Trophoblast cell (in vitro differentiated cells and primary cell): Measurements from ENCODE around the gene ARHGAP26.

Source experiments
- DNase-seq, 2 donors: peaks; one replicate each; pipeline ENCODE4 v3.0.0-alpha.2; 2016
- H2AFZ ChIP-seq: 2 replicates; pipeline ENCODE4 v1.6.1; 2013; ENCODE audit warnings: low read length, moderate library complexity, mild to moderate bottlenecking; ENCODE audit not compliant: insufficient read depth, poor library complexity
- H2AK5ac ChIP-seq: 2 replicates; pipeline ENCODE4 v1.6.1; 2013; ENCODE audit warnings: mild to moderate bottlenecking, low read length
- H2BK120ac ChIP-seq: 2 replicates; pipeline ENCODE4 v1.6.1; 2013; ENCODE audit warnings: low read length, mild to moderate bottlenecking, moderate library complexity; ENCODE audit not compliant: insufficient read depth, poor library complexity
- H2BK12ac ChIP-seq: 2 replicates; pipeline ENCODE4 v1.6.1; 2013; ENCODE audit warnings: mild to moderate bottlenecking, low read length, moderate library complexity
- H2BK5ac ChIP-seq: 2 replicates; pipeline ENCODE4 v1.6.1; 2013; ENCODE audit warnings: low read length, low read depth, moderate library complexity, mild to moderate bottlenecking; ENCODE audit not compliant: poor library complexity
- H3K14ac ChIP-seq: 2 replicates; pipeline ENCODE4 v1.6.1; 2013; ENCODE audit warnings: mild to moderate bottlenecking, low read length
- H3K18ac ChIP-seq: 2 replicates; pipeline ENCODE4 v1.6.1; 2013; ENCODE audit warnings: mild to moderate bottlenecking, low read length
- H3K23ac ChIP-seq: 2 replicates; pipeline ENCODE4 v1.6.1; 2013; ENCODE audit warnings: low read length
- H3K27ac ChIP-seq: 2 replicates; pipeline ENCODE4 v1.5.1; 2013; ENCODE audit warnings: low read depth, mild to moderate bottlenecking, inconsistent platforms, low read length, moderate library complexity
- H3K27me3 ChIP-seq: 2 replicates; pipeline ENCODE4 v1.6.1; 2013; ENCODE audit warnings: inconsistent platforms, mild to moderate bottlenecking, low read length, moderate library complexity; ENCODE audit not compliant: insufficient read depth
- H3K36me3 ChIP-seq, 2 experiments: 1 replicate in 1 of 2; 2 replicates in 1 of 2; pipeline ENCODE4 v1.6.1; 2013; ENCODE audit warnings: low read length in 2 of 2, mild to moderate bottlenecking in 2 of 2, moderate library complexity in 1 of 2; ENCODE audit not compliant: insufficient read depth in 2 of 2, control insufficient read depth in 1 of 2
- H3K4ac ChIP-seq: 2 replicates; pipeline ENCODE4 v1.6.1; 2013; ENCODE audit warnings: low read depth, mild to moderate bottlenecking, low read length, moderate library complexity
- H3K4me1 ChIP-seq, 2 experiments: 1 replicate in 1 of 2; 2 replicates in 1 of 2; pipeline ENCODE4 v1.6.1; 2013; ENCODE audit warnings: low read length in 2 of 2, mild to moderate bottlenecking in 2 of 2, moderate library complexity in 1 of 2; ENCODE audit not compliant: insufficient read depth in 2 of 2, control insufficient read depth in 1 of 2
- H3K4me2 ChIP-seq: 2 replicates; pipeline ENCODE4 v1.6.1; 2013; ENCODE audit warnings: inconsistent platforms, mild to moderate bottlenecking, low read length, moderate library complexity
- H3K4me3 ChIP-seq: 2 replicates; pipeline ENCODE4 v1.5.1; 2013; ENCODE audit warnings: mild to moderate bottlenecking, low read depth, low read length, inconsistent platforms
- H3K79me1 ChIP-seq: one replicate; pipeline ENCODE4 v1.6.1; 2013; ENCODE audit warnings: low read length
- H3K79me2 ChIP-seq: 2 replicates; pipeline ENCODE4 v1.6.1; 2013; ENCODE audit warnings: low read length, mild to moderate bottlenecking; ENCODE audit not compliant: control insufficient read depth, insufficient read depth, poor library complexity
- H3K9ac ChIP-seq: 2 replicates; pipeline ENCODE4 v1.6.1; 2013; ENCODE audit warnings: mild to moderate bottlenecking, low read length
- H3K9me3 ChIP-seq: 2 replicates; pipeline ENCODE4 v1.6.1; 2013; ENCODE audit warnings: low read depth, mild to moderate bottlenecking, control low read depth, inconsistent platforms, low read length; ENCODE audit not compliant: insufficient read depth
- H4K12ac ChIP-seq: 2 replicates; pipeline ENCODE4 v1.6.1; 2013; ENCODE audit warnings: low read depth, mild to moderate bottlenecking, low read length, moderate library complexity
- H4K8ac ChIP-seq: 2 replicates; pipeline ENCODE4 v1.6.1; 2013; ENCODE audit warnings: low read depth, mild to moderate bottlenecking, low read length, moderate library complexity
- H4K91ac ChIP-seq: one replicate; pipeline ENCODE4 v1.6.1; 2013; ENCODE audit warnings: low read depth, mild to moderate bottlenecking, low read length, moderate library complexity
- WGBS: extraction: QIAGEN DNeasy Blood & Tissue Kit; methylation state at CpG from one replicate; pipeline ENCODE4 v1.1.7; 2013; ENCODE audit warnings: missing lambda C conversion rate; ENCODE audit not compliant: insufficient read length, insufficient coverage; ENCODE audit errors: extremely low coverage; 5-methylcytosine and 5-hydroxymethylcytosine counted together

The ARHGAP26 gene

GRCh38 chr5:143208365-143208641 is 438.1 kb downstream of the ARHGAP26 start:
- Histone ChIP-seq H2BK5ac (no peak overlapping the region), H2AK5ac (no peak overlapping the region), H3K27ac (no peak overlapping the region), H3K4ac (no peak overlapping the region), H2BK12ac (no peak overlapping the region), H3K79me2 (no peaks in the 10 kb centered on the region), H3K4me3 (no peak overlapping the region), H3K18ac (no peak overlapping the region), H3K79me1 (no peaks in the 10 kb centered on the region), H3K9ac (no peak overlapping the region), H4K8ac (no peak overlapping the region), H2AFZ (no peak overlapping the region), H3K36me3 (no peaks in the 10 kb centered on the region), H3K14ac (no peak overlapping the region), H3K27me3 (no peaks in the 10 kb centered on the region), H3K23ac (no peak overlapping the region), H4K91ac (no peak overlapping the region), H4K12ac (no peak overlapping the region), H3K4me2 (no peak overlapping the region), H3K4me1 (peaks cover 2% of the 10 kb centered on the region in 2 experiments), H2BK120ac (no peak overlapping the region), H3K9me3 (no peaks in the 10 kb centered on the region)
- WGBS = no CpG with 5 or more reads among the region's 2 CpGs
- no peak for DNase-seq

GRCh38 chr5:143208781-143209510 is 438.8 kb downstream of the ARHGAP26 start:
- Histone ChIP-seq H3K4ac (no peak overlapping the region), H3K79me2 (no peaks in the 10 kb centered on the region), H3K27me3 (no peaks in the 10 kb centered on the region), H4K12ac (no peak overlapping the region), H4K8ac (no peak overlapping the region), H3K18ac (no peak overlapping the region), H3K14ac (no peak overlapping the region), H3K23ac (no peak overlapping the region), H3K9ac (no peak overlapping the region), H2AFZ (no peak overlapping the region), H3K9me3 (no peaks in the 10 kb centered on the region), H2AK5ac (no peak overlapping the region), H3K36me3 (no peaks in the 10 kb centered on the region), H2BK120ac (no peak overlapping the region), H3K4me1 (peaks cover 2 to 9% of the 10 kb centered on the region in 2 experiments), H3K27ac (no peak overlapping the region), H3K79me1 (no peaks in the 10 kb centered on the region), H3K4me3 (no peak overlapping the region), H4K91ac (no peak overlapping the region), H2BK12ac (no peak overlapping the region), H3K4me2 (no peak overlapping the region), H2BK5ac (no peak overlapping the region)
- DNase-seq = no peak
- no CpG with 5 or more reads among the region's 2 CpGs for WGBS

- Histone ChIP-seq H3K36me3 (no peaks in the 10 kb centered on the region), H2AK5ac (no peak overlapping the region), H3K4me3 (no peak overlapping the region), H3K23ac (no peak overlapping the region), H3K27ac (no peak overlapping the region), H3K79me2 (no peaks in the 10 kb centered on the region), H2BK12ac (no peak overlapping the region), H3K27me3 (no peaks in the 10 kb centered on the region), H3K9me3 (no peaks in the 10 kb centered on the region), H3K14ac (no peak overlapping the region), H2BK5ac (no peak overlapping the region), H4K91ac (no peak overlapping the region), H3K4ac (no peak overlapping the region), H3K18ac (no peak overlapping the region), H3K9ac (no peak overlapping the region), H3K4me1 (peaks cover 2 to 9% of the 10 kb centered on the region in 2 experiments), H2AFZ (no peak overlapping the region), H4K12ac (no peak overlapping the region), H3K4me2 (no peak overlapping the region), H2BK120ac (no peak overlapping the region), H4K8ac (no peak overlapping the region), H3K79me1 (no peaks in the 10 kb centered on the region)
- DNase-seq = no peak
- WGBS = no CpG with 5 or more reads among the region's 11 CpGs
Observed at GRCh38 chr5:143209881-143210395, 439.8 kb downstream of the ARHGAP26 start.

GRCh38 chr5:143210576-143210975 is 440.4 kb downstream of the ARHGAP26 start:
- Histone ChIP-seq H3K79me1 (no peaks in the 10 kb centered on the region), H3K9ac (no peak overlapping the region), H2AK5ac (no peak overlapping the region), H4K12ac (no peak overlapping the region), H3K27ac (no peak overlapping the region), H3K36me3 (no peaks in the 10 kb centered on the region), H4K91ac (no peak overlapping the region), H3K4ac (no peak overlapping the region), H3K4me1 (peaks cover 2 to 9% of the 10 kb centered on the region in 2 experiments), H3K18ac (no peak overlapping the region), H3K23ac (no peak overlapping the region), H3K79me2 (no peaks in the 10 kb centered on the region), H3K9me3 (no peaks in the 10 kb centered on the region), H3K4me2 (no peak overlapping the region), H2BK12ac (no peak overlapping the region), H2BK5ac (no peak overlapping the region), H3K4me3 (no peak overlapping the region), H3K14ac (no peak overlapping the region), H2BK120ac (no peak overlapping the region), H2AFZ (no peak overlapping the region), H4K8ac (no peak overlapping the region), H3K27me3 (no peaks in the 10 kb centered on the region)
- DNase-seq = no peak
- WGBS = no CpG with 5 or more reads among the region's 4 CpGs
